CD4-positive, alpha-beta T cell treated with Interferon gamma for 1 hour (primary cell): ENCODE measurements around the gene ZNF329.

ENCODE experiments used
- DNase-seq: peaks from one replicate; pipeline ENCODE4 v3.0.0-alpha.2; 2020

ZNF329 gene

DNA sequence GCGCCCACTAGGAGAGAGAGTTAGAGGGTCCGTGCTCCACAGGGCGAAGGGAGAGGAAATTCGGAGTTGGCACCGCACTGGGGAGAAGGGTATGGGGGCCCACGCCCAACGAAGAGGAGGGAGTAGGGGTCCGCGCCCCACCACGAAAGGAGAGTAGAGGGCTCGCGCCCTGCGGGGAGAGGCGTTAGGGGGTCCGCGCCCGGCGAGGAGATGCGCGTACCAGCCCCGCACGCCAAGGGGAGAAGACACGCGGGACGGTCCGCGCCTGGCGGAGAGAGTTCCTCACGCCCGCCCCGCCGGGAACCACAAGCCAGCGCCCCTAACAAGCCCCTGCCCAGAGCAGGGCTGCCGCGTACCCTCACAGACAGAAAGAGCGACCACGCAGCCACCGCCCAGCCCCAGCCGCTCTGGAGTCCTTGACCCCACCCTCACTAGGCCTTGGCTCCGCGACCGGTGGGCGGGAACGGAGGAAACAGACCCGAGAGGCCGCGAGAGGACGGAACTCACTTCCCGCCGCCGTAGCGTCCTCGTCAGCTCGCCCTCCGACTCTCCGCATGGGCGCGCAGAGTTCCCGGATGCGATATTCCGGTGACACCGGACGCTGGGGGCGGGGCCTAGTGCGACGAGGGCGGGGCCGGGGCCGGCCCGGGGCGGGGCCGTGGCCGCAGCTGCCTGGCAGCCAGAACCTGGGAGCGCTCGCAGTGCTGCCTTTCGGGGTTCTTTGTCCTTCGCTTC is 32.6 kb downstream of the ZNF329 start:
- DNase-seq = no peak

GRCh38 chr19:58108546-58108817 is 42.1 kb downstream of the ZNF329 start:
- DNase-seq = no peak

DNA sequence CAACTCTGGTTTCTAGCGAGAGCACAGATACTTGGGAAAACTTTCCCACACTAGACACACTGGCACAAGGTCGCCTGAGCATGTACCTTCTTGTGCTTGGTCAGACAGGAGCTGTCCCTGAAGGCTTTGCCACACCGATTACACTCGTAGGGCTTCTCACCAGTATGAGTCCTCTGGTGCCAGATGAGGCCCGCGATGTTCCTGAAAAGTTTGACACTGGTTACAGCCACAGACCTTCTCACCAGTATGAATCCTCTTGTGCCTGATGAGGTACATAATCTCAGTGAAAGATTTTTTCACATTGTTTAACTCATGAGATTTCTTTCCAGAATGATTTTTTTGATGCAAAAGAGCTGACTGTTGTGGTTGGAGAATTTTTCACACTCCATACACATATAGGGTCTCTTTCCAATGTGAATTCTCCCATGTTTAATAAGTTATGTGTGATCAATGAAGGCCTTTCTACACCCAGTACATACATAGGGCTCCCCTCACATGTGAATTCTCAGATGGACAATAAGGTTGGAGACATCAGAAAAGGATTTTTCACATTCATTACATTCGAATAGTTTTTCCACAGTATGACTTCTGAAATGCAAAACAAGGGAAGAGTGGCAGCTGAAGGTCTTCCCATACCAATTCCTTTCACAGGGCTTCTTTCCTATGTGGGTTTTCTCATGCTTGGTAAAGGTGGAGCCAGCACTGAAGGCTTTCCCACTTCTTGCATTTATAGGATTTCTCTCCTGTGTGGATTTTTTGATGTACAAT is 42.6 kb downstream of the ZNF329 start:
- DNase-seq = no peak

- DNase-seq = no peak
Observed at GRCh38 chr19:58098682-58098998, 51.9 kb downstream of the ZNF329 start.

DNA sequence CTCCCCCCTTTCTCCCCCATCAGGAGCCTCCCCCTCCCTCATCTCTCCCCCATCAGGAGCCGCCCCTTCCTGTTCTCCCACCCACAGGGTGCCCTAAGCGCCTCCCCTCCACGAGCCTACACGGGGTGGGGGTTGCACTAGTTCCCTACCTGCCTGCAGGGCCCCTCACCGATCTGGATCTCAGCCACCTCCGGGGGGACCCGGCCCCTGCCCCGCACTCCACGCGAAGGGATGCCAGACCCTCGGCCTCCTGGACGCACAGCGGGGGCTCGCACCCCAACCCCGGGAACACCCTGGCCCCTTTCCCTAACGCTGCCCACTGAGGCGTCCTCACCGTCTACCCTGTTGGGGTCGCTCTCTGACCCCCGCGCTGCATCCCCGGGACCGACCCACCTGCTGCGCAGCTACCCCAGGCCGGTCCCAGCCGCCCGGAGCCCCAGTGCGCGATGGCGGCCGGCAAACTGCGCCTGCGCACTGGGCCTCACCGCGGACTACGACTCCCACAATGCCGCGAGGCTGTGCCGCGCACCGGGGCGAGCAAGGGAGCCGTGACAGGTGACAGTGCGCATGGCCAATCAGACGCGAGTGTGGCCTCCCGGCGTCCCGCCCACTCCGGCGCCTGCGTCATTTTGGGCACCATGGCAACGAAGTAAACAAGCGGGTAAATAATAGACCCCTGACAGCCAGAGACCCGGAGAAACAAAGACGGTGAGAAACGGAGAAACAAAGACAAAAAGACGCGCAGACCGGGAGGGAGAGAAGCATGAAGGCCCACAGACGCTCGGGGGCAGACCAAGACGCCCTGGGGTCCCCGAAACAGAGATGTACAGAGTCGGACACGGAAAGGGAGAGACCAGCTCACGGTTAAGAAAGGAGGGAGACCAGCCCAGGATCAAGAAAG is 52.6 kb downstream of the ZNF329 start, which contains the start of gene ZSCAN18:
Gene ZSCAN18, minus strand, starts transcription at position 451 of the 901 bp plus-strand sequence. CDS start 7,964 bp downstream, outside the sequence.
- DNase-seq = peak; percentile 99

DNA sequence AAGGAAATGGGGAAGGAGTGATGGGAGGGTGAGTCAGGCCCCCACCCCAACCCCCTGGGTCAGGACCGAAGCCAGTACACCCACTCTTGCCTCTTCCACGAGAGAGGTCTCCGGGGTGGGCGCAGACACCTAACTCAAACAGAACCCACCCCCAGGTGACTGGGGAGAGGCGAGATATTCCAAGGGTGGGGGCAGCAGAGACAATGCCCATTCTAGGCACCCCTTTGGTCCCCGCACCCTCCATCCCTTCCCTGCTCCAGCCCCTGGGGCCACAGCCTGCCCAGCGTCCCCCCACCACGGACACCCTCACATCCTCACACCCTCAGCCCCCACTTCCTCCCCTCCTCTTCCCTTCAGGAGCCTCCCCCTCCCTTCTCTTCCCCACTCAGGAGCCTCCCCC is 53.2 kb downstream of the ZNF329 start:
- no peak for DNase-seq

DNA sequence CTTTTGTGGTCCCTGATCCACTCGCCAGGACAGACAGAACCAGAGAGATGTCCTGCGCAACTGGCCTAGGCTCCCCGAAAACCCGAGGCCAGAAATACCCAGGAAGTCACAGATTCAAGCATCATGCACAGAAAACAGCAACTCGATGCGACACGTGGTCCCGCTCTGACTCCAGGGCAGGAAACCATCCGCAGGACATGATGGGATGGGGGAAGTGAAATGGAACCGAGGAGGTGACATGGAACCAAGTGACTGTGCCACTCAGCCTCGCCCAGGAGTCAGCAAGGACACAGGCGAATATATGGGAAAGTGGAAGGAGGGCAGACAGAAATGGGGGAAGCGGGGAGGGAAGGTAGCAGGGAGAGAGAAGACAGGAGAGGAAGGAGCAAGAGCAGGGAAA is 53.7 kb downstream of the ZNF329 start:
- no peak for DNase-seq

- no peak for DNase-seq
Observed at GRCh38 chr19:58095328-58095727, 55.3 kb downstream of the ZNF329 start.

- no peak for DNase-seq
Observed at GRCh38 chr19:58093071-58093470, 57.5 kb downstream of the ZNF329 start.

GRCh38 chr19:58091251-58091995 is 59.2 kb downstream of the ZNF329 start:
- DNase-seq = no peak

- no peak for DNase-seq
Observed at GRCh38 chr19:58089846-58090245, 60.7 kb downstream of the ZNF329 start.

GRCh38 chr19:58088521-58089052 is 62.0 kb downstream of the ZNF329 start:
- no peak for DNase-seq

- no peak for DNase-seq
Observed at GRCh38 chr19:58086825-58087710, 63.5 kb downstream of the ZNF329 start.

GRCh38 chr19:58085348-58085875 is 65.2 kb downstream of the ZNF329 start:
- no peak for DNase-seq

DNA sequence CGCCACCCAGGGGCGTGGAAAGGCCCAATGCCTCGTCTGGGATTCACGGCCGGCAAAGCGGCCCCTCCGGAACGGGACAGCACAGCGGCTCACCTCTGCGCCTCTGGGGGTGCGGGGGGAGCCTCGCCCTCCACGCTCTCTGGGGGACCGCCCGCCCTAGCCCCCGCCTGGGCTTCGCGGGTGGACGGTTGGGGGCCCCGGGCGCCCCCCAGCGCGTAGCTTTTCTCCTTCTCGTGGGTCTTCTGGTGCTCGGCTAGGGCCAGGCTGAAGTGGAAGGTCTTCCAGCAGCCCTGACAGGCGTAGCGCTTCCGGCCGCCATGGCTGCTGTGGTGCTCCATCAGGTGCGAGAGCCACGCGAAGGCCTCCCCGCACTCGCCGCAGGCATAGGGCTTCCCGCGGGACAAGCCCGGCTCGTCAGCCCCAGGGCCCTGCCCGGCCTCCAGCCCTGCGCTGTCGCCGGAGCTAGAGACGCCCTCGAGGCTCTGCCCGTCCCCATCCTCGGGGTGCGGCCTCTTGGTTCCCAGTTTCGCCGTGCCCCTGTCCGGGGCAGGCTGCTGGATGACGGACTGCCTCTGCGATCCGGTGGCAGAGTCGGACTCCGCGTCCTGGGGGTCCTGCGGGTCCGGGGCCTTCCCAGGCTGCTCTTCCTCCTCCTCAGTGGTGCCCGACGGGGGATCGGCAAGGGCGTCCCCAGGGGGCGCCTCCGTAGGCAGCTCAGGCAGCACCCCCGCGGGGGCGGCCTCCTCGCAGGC is 65.8 kb downstream of the ZNF329 start:
- no peak for DNase-seq

- no peak for DNase-seq
Observed at GRCh38 chr19:58083021-58083420, 67.6 kb downstream of the ZNF329 start.

GRCh38 chr19:58079792-58080191 is 70.8 kb downstream of the ZNF329 start:
- no peak for DNase-seq
